IMR-90 (cell line): ENCODE data around the gene CNBD2. TPM values are rescaled to one million over a fixed set of nuclear protein-coding genes. Genes with fewer than 3 reads are reported as not detected.

Experiments
- ATAC-seq: fragments of 200-7000 bp; cut with Tn5 transposase; 2 replicates; pipeline ENCODE4 v1.9.1; 2020; ENCODE audit warnings: low read depth, mild to moderate bottlenecking, moderate library complexity
- BruUV-seq: library from RNA; stranded (reverse); fragments of 400-500 nt; replicated peaks from 2 replicates; lab custom pipeline; 2021; lab: Mats Ljungman, UMichigan
- CTCF ChIA-PET: fragments of 300-600 bp; formaldehyde crosslinking; extraction: SDS; loops from one replicate; lab custom pipeline; 2021; ENCODE audit warnings: antibody characterized with exemption; lab: Yijun Ruan, JAX
- POLR2A ChIA-PET: fragments of 300-600 bp; sonication (Branson Sonifier 250); formaldehyde crosslinking; loops from one replicate; lab custom pipeline; 2022; ENCODE audit warnings: antibody characterized with exemption; ENCODE audit not compliant: unreplicated experiment; lab: Charles Lee
- DNase-seq: peaks from one replicate; pipeline ENCODE4 v3.0.0; 2013
- H2AFZ ChIP-seq: replicated peaks from 2 replicates; pipeline ENCODE3; 2013; ENCODE audit warnings: low read length, mild to moderate bottlenecking; ENCODE audit not compliant: poor library complexity
- H2AK5ac ChIP-seq: 2 replicates; pipeline ENCODE4 v1.6.1; 2013; ENCODE audit warnings: low read depth, low read length, inconsistent platforms
- H2AK9ac ChIP-seq: replicated peaks from 2 replicates; pipeline ENCODE3; 2013; ENCODE audit warnings: mild to moderate bottlenecking, low read depth, low read length, moderate library complexity; ENCODE audit not compliant: poor library complexity
- H2BK120ac ChIP-seq: 2 replicates; pipeline ENCODE4 v1.6.1; 2013; ENCODE audit warnings: low read depth, low read length, inconsistent platforms
- H2BK15ac ChIP-seq: 3 replicates; pipeline ENCODE4 v1.6.1; 2013; ENCODE audit warnings: low read depth, low read length, inconsistent platforms
- H2BK20ac ChIP-seq: 2 replicates; pipeline ENCODE4 v1.6.1; 2013; ENCODE audit warnings: low read depth, mild to moderate bottlenecking, inconsistent platforms, low read length, moderate library complexity
- H2BK5ac ChIP-seq: 2 replicates; pipeline ENCODE4 v1.6.1; 2013; ENCODE audit warnings: mild to moderate bottlenecking, low read depth, low read length, inconsistent platforms; ENCODE audit not compliant: poor library complexity, severe bottlenecking
- H3K14ac ChIP-seq: replicated peaks from 2 replicates; pipeline ENCODE4 v1.6.1; 2013; ENCODE audit warnings: low read depth, low read length, inconsistent platforms
- H3K18ac ChIP-seq: 2 replicates; pipeline ENCODE4 v1.6.1; 2013; ENCODE audit warnings: low read depth, low read length, control low read depth
- H3K23ac ChIP-seq: 2 replicates; pipeline ENCODE4 v1.6.1; 2013; ENCODE audit warnings: low read depth, low read length, inconsistent platforms
- H3K27ac ChIP-seq: 2 replicates; pipeline ENCODE4 v1.5.1; 2013; ENCODE audit warnings: mild to moderate bottlenecking, control low read depth, low read length; ENCODE audit not compliant: insufficient read depth
- H3K27me3 ChIP-seq: 2 replicates; pipeline ENCODE4 v1.6.1; 2013; ENCODE audit warnings: low read length; ENCODE audit not compliant: control insufficient read depth, insufficient read depth
- H3K36me3 ChIP-seq: 2 replicates; pipeline ENCODE4 v1.6.1; 2013; ENCODE audit warnings: low read length, mixed read lengths; ENCODE audit not compliant: control insufficient read depth, insufficient read depth
- H3K4ac ChIP-seq: 2 replicates; pipeline ENCODE4 v1.6.1; 2013; ENCODE audit warnings: low read depth, low read length, inconsistent platforms
- H3K4me1 ChIP-seq: 2 replicates; pipeline ENCODE4 v1.6.1; 2013; ENCODE audit warnings: low read length, mixed read lengths; ENCODE audit not compliant: control insufficient read depth, insufficient read depth
- H3K4me2 ChIP-seq: 2 replicates; pipeline ENCODE4 v1.6.1; 2013; ENCODE audit warnings: low read depth, mild to moderate bottlenecking, control low read depth, low read length, moderate library complexity
- H3K4me3 ChIP-seq: 2 replicates; pipeline ENCODE4 v1.5.1; 2013; ENCODE audit warnings: low read depth, mild to moderate bottlenecking, control low read depth, low read length, moderate library complexity; ENCODE audit not compliant: insufficient read depth
- H3K56ac ChIP-seq: 2 replicates; pipeline ENCODE4 v1.6.1; 2013; ENCODE audit warnings: low read length, inconsistent platforms; ENCODE audit not compliant: insufficient read depth; ENCODE audit errors: extremely low read depth
- H3K79me1 ChIP-seq, 2 experiments: 2 replicates each; pipeline ENCODE4 v1.6.1; 2013; ENCODE audit warnings: low read length in 2 of 2, inconsistent platforms in 1 of 2, low read depth in 1 of 2
- H3K9ac ChIP-seq: 2 replicates; pipeline ENCODE4 v1.6.1; 2013; ENCODE audit warnings: low read depth, low read length, control low read depth
- H3K9me1 ChIP-seq: 2 replicates; pipeline ENCODE4 v1.6.1; 2013; ENCODE audit warnings: low read length, inconsistent platforms; ENCODE audit not compliant: insufficient read depth
- H3K9me3 ChIP-seq: 2 replicates; pipeline ENCODE4 v1.6.1; 2013; ENCODE audit warnings: low read length; ENCODE audit not compliant: control insufficient read depth, insufficient read depth
- H4K20me1 ChIP-seq: 2 replicates; pipeline ENCODE4 v1.6.1; 2013; ENCODE audit warnings: low read length, inconsistent platforms; ENCODE audit not compliant: insufficient read depth
- H4K5ac ChIP-seq: 2 replicates; pipeline ENCODE4 v1.6.1; 2013; ENCODE audit warnings: mild to moderate bottlenecking, low read depth, low read length, control low read depth
- H4K8ac ChIP-seq, 2 experiments: 2 replicates each; pipeline ENCODE4 v1.6.1; 2013; ENCODE audit warnings: low read depth in 2 of 2, low read length in 2 of 2, control low read depth in 1 of 2, inconsistent platforms in 1 of 2
- H4K91ac ChIP-seq: 2 replicates; pipeline ENCODE4 v1.6.1; 2013; ENCODE audit warnings: low read depth, low read length, inconsistent platforms; ENCODE audit not compliant: insufficient read depth
- BHLHE40 ChIP-seq: fragments of 150-350 bp; IDR thresholded peaks from 2 replicates; pipeline ENCODE4 v1.6.1; 2016; ENCODE audit warnings: mild to moderate bottlenecking, low read depth, low read length
- CTCF ChIP-seq: conservative IDR thresholded peaks from 2 replicates; pipeline ENCODE4 v1.5.1; 2012; ENCODE audit warnings: mild to moderate bottlenecking, low read depth, low read length, improper control_type of control experiment
- ELK1 ChIP-seq: fragments of 150-350 bp; IDR thresholded peaks from 2 replicates; pipeline ENCODE4 v1.6.1; 2016; ENCODE audit warnings: low read depth, mild to moderate bottlenecking, low read length, moderate library complexity, borderline replicate concordance
- FOS ChIP-seq: fragments of 150-350 bp; IDR thresholded peaks from 2 replicates; pipeline ENCODE4 v1.6.1; 2016; ENCODE audit warnings: low read depth, low read length
- MAFK ChIP-seq: IDR thresholded peaks from 2 replicates; pipeline ENCODE4 v1.6.1; 2012; ENCODE audit warnings: low read depth, low read length, improper control_type of control experiment
- MAZ ChIP-seq: IDR thresholded peaks from 2 replicates; pipeline ENCODE4 v1.6.1; 2012; ENCODE audit warnings: low read depth, mild to moderate bottlenecking, low read length, improper control_type of control experiment, moderate library complexity, borderline replicate concordance
- MXI1 ChIP-seq: IDR thresholded peaks from 2 replicates; pipeline ENCODE4 v1.6.1; 2012; ENCODE audit warnings: low read depth, mild to moderate bottlenecking, low read length, moderate library complexity, borderline replicate concordance
- NFE2L2 ChIP-seq: fragments of 150-350 bp; IDR thresholded peaks from 2 replicates; pipeline ENCODE4 v1.6.1; 2016; ENCODE audit warnings: low read depth, mild to moderate bottlenecking, low read length
- POLR2A ChIP-seq: IDR thresholded peaks from 2 replicates; pipeline ENCODE4 v1.6.1; 2012; ENCODE audit warnings: mild to moderate bottlenecking, low read depth, low read length
- RAD21 ChIP-seq: IDR thresholded peaks from 2 replicates; pipeline ENCODE4 v1.6.1; 2012; ENCODE audit warnings: low read length, improper control_type of control experiment
- RCOR1 ChIP-seq: IDR thresholded peaks from 2 replicates; pipeline ENCODE4 v1.6.1; 2012; ENCODE audit warnings: mild to moderate bottlenecking, low read length, improper control_type of control experiment; ENCODE audit not compliant: insufficient replicate concordance
- RFX5 ChIP-seq: IDR thresholded peaks from 2 replicates; pipeline ENCODE4 v1.8.0; 2012; ENCODE audit warnings: low read depth, mild to moderate bottlenecking, low read length, moderate library complexity
- SMC3 ChIP-seq: fragments of 150-350 bp; IDR thresholded peaks from 2 replicates; pipeline ENCODE4 v1.6.1; 2016; ENCODE audit warnings: low read depth, mild to moderate bottlenecking, antibody characterized with exemption, low read length, moderate library complexity
- WGBS, 2 experiments: methylation state at CpG; one replicate each; pipeline versions ENCODE4 v1.1.5 to v1.1.7; 2013; ENCODE audit warnings: missing lambda C conversion rate in 2 of 2; ENCODE audit not compliant: insufficient read length in 1 of 2; ENCODE audit errors: extremely low coverage in 2 of 2; 5-methylcytosine and 5-hydroxymethylcytosine counted together
- dilution Hi-C: fragments of 300-500 bp; cut with HindIII; formaldehyde crosslinking; loops from one replicate; pipeline ENCODE4 v1.14.3; 2018; ENCODE audit warnings: low sequenced_read_pairs; ENCODE audit not compliant: unreplicated experiment
- in situ Hi-C: fragments of 300-500 bp; cut with MboI; formaldehyde crosslinking; loops from 3 replicates; pipeline ENCODE4 v1.14.3; 2019; ENCODE audit warnings: low sequenced_read_pairs, inconsistent platforms, mixed read lengths
- intact Hi-C: fragments of 100-400 bp; cut with micrococcal nuclease; formaldehyde crosslinking; loops from 2 replicates; pipeline ENCODE4 v1.10.0; 2022
- polyA plus RNA-seq, 3 experiments: library from polyadenylated mRNA; depleted of rRNA; stranded (reverse); fragments of >200 nt; gene quantifications; 2 replicates each; pipeline ENCODE4 v1.2.3, GENCODE V29; 2012; ENCODE audit warnings: low replicate concordance in 1 of 3
- total RNA-seq: library from RNA; depleted of rRNA; stranded (reverse); fragments of >200 nt; gene quantifications from 2 replicates; pipeline ENCODE4 v1.2.3, GENCODE V29; 2012

CNBD2 gene
- total and polyA plus RNA-seq, 2 of the 4 experiments (the other 2 are of a cell fraction) = 0.90 to 1.7 TPM

DNA sequence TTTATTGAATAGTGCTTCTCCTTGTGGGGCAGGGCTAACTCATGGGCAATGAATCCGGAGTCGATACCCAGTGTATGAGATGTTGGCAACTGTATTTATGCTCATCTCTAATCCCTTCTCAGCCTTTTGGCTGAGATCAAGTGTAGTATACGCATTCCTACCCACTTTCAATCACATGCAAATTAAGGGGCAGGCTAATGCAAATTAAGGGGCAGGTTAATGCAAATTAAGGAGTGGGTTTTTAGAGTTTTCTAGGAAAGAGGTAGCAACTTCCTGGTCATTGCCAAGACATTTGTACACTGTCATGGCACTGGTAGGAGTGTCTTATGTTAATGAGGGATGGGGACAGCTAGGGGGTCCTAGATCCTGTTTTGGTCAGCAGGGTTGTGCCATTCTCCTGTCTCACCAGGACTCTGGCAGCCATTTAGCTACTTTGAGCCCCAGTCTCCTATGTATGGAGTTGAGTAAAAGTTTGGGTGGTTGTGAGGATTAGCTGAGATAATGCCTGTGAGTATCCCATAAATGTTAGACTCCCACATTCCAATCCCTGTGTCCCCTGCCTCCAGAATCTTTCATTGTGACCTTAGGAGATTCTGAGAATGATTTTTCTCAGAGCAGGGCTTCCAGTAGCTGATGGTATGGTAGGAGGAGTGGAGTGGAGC lies at the start of gene CNBD2 (continued):
- TF ChIP-seq RFX5 (no peak), POLR2A (no peak), RAD21 (no peak)

- no peak overlapping the region for H3K23ac ChIP-seq
- H3K36me3 ChIP-seq = peaks cover 20% of the 10 kb centered on the region
- H3K9me3 ChIP-seq = no peaks in the 10 kb centered on the region
- no peak overlapping the region for H2AK9ac ChIP-seq
- no peak overlapping the region for H4K8ac ChIP-seq
- no peaks in the 10 kb centered on the region for H3K4me1 ChIP-seq
- peaks cover 7 to 11% of the 10 kb centered on the region in 2 experiments; a peak in 3 of 4 replicates for H3K79me1 ChIP-seq
- H4K20me1 ChIP-seq = 0 out of 2 replicates have a peak, but pooled peaks cover 2% of the 10 kb centered on the region
- no peak overlapping the region for H3K56ac ChIP-seq
- peaks cover 4% of the 10 kb centered on the region; the same call in 1 of the 2 replicates for H3K9me1 ChIP-seq
- no peak overlapping the region for H2BK15ac ChIP-seq
- no peak overlapping the region for H2BK120ac ChIP-seq
- POLR2A ChIA-PET = no interaction called here
- no peak overlapping the region for H2BK5ac ChIP-seq
- in situ Hi-C loops = loop anchor here (25.0 kb wide), 1 partner anchor 408 kb away; no protein-coding TSS in a partner anchor
- dilution Hi-C loops = no loop called here
- no CpG with 5 or more reads among the region's 3 CpGs for WGBS, 2 experiments
- H3K27ac ChIP-seq = no peak overlapping the region
- no peak overlapping the region for H3K18ac ChIP-seq
- no peak overlapping the region for H3K4me3 ChIP-seq
- CTCF ChIA-PET = interaction anchor here (0.6 kb wide), 1 partner anchor 359 kb away, joined by 4 read pairs; no protein-coding TSS in a partner anchor
- H2AFZ ChIP-seq = no peak overlapping the region
- BruUV-seq = no TSS peak
- no peak overlapping the region for H3K9ac ChIP-seq
- H2AK5ac ChIP-seq = no peak overlapping the region
- no peak overlapping the region for H4K91ac ChIP-seq
- no peak for DNase-seq
- H3K14ac ChIP-seq = no peak overlapping the region
- ATAC-seq = no peak
- H2BK20ac ChIP-seq = no peak overlapping the region
- no peak overlapping the region for H3K4me2 ChIP-seq
- H4K5ac ChIP-seq = no peak overlapping the region
- intact Hi-C loops = no loop called here
- H3K27me3 ChIP-seq = no peaks in the 10 kb centered on the region
- no peak overlapping the region for H3K4ac ChIP-seq
- TF ChIP-seq MXI1 = no peak
- TF ChIP-seq ELK1 = no peak
- no peak for TF ChIP-seq POLR2A
- TF ChIP-seq NFE2L2 = no peak
- TF ChIP-seq RFX5 = no peak
- no peak for TF ChIP-seq FOS
- no peak for TF ChIP-seq RCOR1
- TF ChIP-seq MAFK = no peak
- TF ChIP-seq MAZ = no peak
- TF ChIP-seq BHLHE40 = no peak
- no peak for TF ChIP-seq SMC3
- no peak for TF ChIP-seq CTCF
- TF ChIP-seq RAD21 = no peak
Measured at GRCh38 chr20:35920523-35920922, 47.9 kb upstream of the CNBD2 start.
